Measurements from ENCODE around the gene TNK2. TPM values are rescaled to one million over a fixed set of nuclear protein-coding genes. Genes with fewer than 3 reads are reported as not detected.
A peak's percentile ranks its signal among the peaks of the same experiment; 100 is the strongest.

The TNK2 gene
- polyA plus RNA-seq, 2 of the 4 experiments (the other 2 are of a cell fraction) = 2.2 to 12.5 TPM

DNA sequence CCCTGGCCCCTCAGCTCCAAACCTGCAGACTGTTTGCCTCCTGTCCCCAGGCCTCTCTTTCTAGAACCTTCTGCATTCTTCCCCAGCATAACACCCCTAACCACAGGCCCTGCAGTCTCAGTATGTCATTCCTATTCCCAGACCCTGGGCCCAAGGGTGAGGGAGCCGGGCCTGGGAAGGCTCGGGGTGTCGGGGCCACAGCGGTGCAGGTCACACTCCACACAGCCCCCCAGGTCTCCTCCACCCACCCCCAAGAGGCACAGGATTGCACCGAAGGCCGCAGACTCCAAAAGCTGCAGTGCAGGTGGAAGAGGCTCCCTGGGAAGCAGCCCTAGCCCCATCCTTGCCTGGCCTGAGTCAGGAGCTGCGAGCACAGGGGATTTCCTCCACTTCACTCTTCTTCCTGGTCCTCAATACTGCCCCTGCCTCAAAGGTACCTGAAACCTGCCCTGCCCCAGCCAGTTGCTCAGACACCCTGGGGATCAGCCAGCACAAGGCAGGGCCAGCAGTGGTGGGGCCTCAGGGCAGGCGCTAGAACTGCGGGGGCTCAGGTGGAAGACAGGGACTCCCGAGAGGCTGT, 31.1 kb downstream of the TNK2 start:
- CTCF ChIA-PET = interaction anchor here (0.7 to 3.1 kb wide), 6 partner anchors 12 to 37 kb away, joined by 3 to 23 read pairs (median 6); no protein-coding TSS in a partner anchor
- Histone ChIP-seq H3K4me2 (peak overlapping the region; percentile 45; the same call in 2 of the 3 replicates), H3K4me3 (no peak overlapping the region)

GRCh38 chr3:195876297-195877064, 31.9 kb downstream of the TNK2 start:
- Histone ChIP-seq H3K9me3 (no peaks in the 10 kb centered on the region), H3K4me3 (no peak overlapping the region), H3K4me2 (peak overlapping the region; percentile 45; the same call in 2 of the 3 replicates), H3K27ac (peak overlapping the region in 1 of 2 experiments; percentile 69; a peak in 3 of 6 replicates), H3K4me1 (peaks cover 15% of the 10 kb centered on the region)
- ATAC-seq (peak; percentile 70 to 71; a peak in 4 of 6 replicates), DNase-seq (ENCODE audit: low read depth in 1 of 2, low spot score in 1 of 2) (peak; percentile 44 to 50), FAIRE-seq (no peak)
- ChIA-PET POLR2A (no interaction called here), CTCF (interaction anchor here (0.7 to 3.1 kb wide), 6 partner anchors 12 to 38 kb away, joined by 3 to 23 read pairs (median 6); no protein-coding TSS in a partner anchor)
- WGBS (ENCODE audit: missing lambda C conversion rate) = 90% methylated on average over 10 of the region's 28 CpGs
- TF ChIP-seq KDM1A (IDR thresholded peaks at IDR 0.05; ENCODE audit: low read depth) (no peak), ESRRA (IDR thresholded peaks at IDR 0.05; ENCODE audit: borderline replicate concordance, low read length) (no peak), HOXA7 (CRISPR knock-in tag; IDR thresholded peaks at IDR 0.05) (no peak), MAX (IDR thresholded peaks at IDR 0.05) (no peak), JUNB (IDR thresholded peaks at IDR 0.05) (no peak), CBX8 (IDR thresholded peaks at IDR 0.05) (no peak), GATA3 (IDR thresholded peaks at IDR 0.05; ENCODE audit: borderline replicate concordance) (no peak), REST (IDR thresholded peaks at IDR 0.05) (no peak), CEBPB (IDR thresholded peaks at IDR 0.05) (no peak), EHMT2 (IDR thresholded peaks at IDR 0.05; ENCODE audit: low read depth) (no peak), JUN (IDR thresholded peaks at IDR 0.05) (no peak), HOXB5 (CRISPR knock-in tag; IDR thresholded peaks at IDR 0.05) (no peak), RAD21 (conservative IDR thresholded peaks at IDR 0.05 in 1 of 2, IDR thresholded peaks at IDR 0.05 in 1 of 2) (no peak), CTCF (IDR thresholded peaks at IDR 0.05) (no peak)

More for the DNA sequence above, 31.1 kb downstream of the TNK2 start:
- FAIRE-seq (no peak), DNase-seq (ENCODE audit: low read depth in 1 of 2, low spot score in 1 of 2) (no peak), ATAC-seq (no peak)
- POLR2A ChIA-PET = no interaction called here
- peaks cover 15% of the 10 kb centered on the region for H3K4me1 ChIP-seq
- TF ChIP-seq RAD21 (conservative IDR thresholded peaks at IDR 0.05 in 1 of 2, IDR thresholded peaks at IDR 0.05 in 1 of 2) (no peak), ZC3H11A (IDR thresholded peaks at IDR 0.05) (no peak), ZSCAN20 (CRISPR knock-in tag; IDR thresholded peaks at IDR 0.05) (no peak), USF2 (IDR thresholded peaks at IDR 0.05) (no peak), SREBF2 (IDR thresholded peaks at IDR 0.05) (no peak), EHMT2 (IDR thresholded peaks at IDR 0.05; ENCODE audit: low read depth) (no peak), KDM5A (IDR thresholded peaks at IDR 0.05) (no peak), CHD4 (IDR thresholded peaks at IDR 0.05; ENCODE audit: borderline replicate concordance) (no peak), HEYL (CRISPR knock-in tag; IDR thresholded peaks at IDR 0.05) (no peak), FOSB (CRISPR knock-in tag; IDR thresholded peaks at IDR 0.05) (no peak), ESRRA (IDR thresholded peaks at IDR 0.05; ENCODE audit: borderline replicate concordance, low read length) (no peak)
- TF ChIP-seq, protein P1, sequence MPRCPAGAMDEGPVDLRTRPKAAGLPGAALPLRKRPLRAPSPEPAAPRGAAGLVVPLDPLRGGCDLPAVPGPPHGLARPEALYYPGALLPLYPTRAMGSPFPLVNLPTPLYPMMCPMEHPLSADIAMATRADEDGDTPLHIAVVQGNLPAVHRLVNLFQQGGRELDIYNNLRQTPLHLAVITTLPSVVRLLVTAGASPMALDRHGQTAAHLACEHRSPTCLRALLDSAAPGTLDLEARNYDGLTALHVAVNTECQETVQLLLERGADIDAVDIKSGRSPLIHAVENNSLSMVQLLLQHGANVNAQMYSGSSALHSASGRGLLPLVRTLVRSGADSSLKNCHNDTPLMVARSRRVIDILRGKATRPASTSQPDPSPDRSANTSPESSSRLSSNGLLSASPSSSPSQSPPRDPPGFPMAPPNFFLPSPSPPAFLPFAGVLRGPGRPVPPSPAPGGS (IDR thresholded peaks at IDR 0.05) = no peak
- TF ChIP-seq, protein P2, sequence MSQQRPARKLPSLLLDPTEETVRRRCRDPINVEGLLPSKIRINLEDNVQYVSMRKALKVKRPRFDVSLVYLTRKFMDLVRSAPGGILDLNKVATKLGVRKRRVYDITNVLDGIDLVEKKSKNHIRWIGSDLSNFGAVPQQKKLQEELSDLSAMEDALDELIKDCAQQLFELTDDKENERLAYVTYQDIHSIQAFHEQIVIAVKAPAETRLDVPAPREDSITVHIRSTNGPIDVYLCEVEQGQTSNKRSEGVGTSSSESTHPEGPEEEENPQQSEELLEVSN (IDR thresholded peaks at IDR 0.05; ENCODE audit: borderline replicate concordance, low read depth) = no peak
- H3K9me3 ChIP-seq = no peaks in the 10 kb centered on the region
- 78% methylated on average over 4 of the region's 10 CpGs for WGBS (ENCODE audit: missing lambda C conversion rate)
- peak overlapping the region in 1 of 2 experiments; percentile 69; a peak in 3 of 6 replicates for H3K27ac ChIP-seq
